Chondrocyte (in vitro differentiated cells): ENCODE measurements around the gene TARP.

Experiments used
- DNase-seq: peaks from one replicate; pipeline ENCODE4 v3.0.0; 2021; ENCODE audit warnings: mixed read lengths, low spot score
- H3K27ac Mint-ChIP-seq: one replicate; pipeline ENCODE4 v1.8.0; 2021; ENCODE audit warnings: mild to moderate bottlenecking, moderate library complexity, mixed read lengths; ENCODE audit not compliant: unreplicated experiment
- H3K27me3 Mint-ChIP-seq: 2 replicates; pipeline ENCODE4 v1.8.0; 2021; ENCODE audit warnings: low read depth, mixed read lengths
- H3K36me3 Mint-ChIP-seq: 2 replicates; pipeline ENCODE4 v1.8.0; 2021; ENCODE audit warnings: low read depth, mixed read lengths
- H3K4me1 Mint-ChIP-seq: 2 replicates; pipeline ENCODE4 v1.8.0; 2021; ENCODE audit warnings: low read depth, mild to moderate bottlenecking, mixed read lengths
- H3K4me3 Mint-ChIP-seq: one replicate; pipeline ENCODE4 v1.8.0; 2021; ENCODE audit warnings: mild to moderate bottlenecking, moderate library complexity, mixed read lengths; ENCODE audit not compliant: unreplicated experiment
- H3K9me3 Mint-ChIP-seq: 2 replicates; pipeline ENCODE4 v1.8.0; 2021; ENCODE audit warnings: low read depth, mixed read lengths
- TF ChIP-seq, protein P1 (sequence below): fragments of 200-600 bp; sonication (generic); IDR thresholded peaks from 2 replicates; pipeline ENCODE4 v1.5.0; 2021; ENCODE audit warnings: antibody characterized with exemption, mild to moderate bottlenecking, moderate library complexity

Gene TARP

DNA sequence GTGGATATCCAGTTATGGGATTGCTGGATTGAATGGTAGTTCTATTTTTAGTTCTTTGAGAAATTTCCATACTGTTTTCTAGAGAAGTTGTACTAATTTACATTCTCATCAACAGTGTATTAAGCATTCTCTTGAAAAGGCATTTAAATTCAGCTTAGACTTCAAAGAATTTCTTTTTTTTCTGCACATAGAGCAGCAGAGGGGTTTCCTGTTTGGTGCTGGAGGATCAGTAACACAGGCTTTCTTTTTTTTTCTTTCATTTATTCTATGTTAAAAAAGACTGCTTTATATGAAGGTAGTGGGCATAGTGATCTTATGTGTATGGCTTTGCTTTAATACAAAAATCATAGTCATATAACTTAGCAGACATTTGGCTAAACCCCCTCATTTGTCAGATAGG lies 47.6 kb upstream of the TARP start:
- no peaks in the 10 kb centered on the region for H3K36me3 Mint-ChIP-seq
- no peaks in the 10 kb centered on the region for H3K9me3 Mint-ChIP-seq
- no peak for DNase-seq
- H3K27me3 Mint-ChIP-seq = peaks cover 3% of the 10 kb centered on the region
- H3K4me1 Mint-ChIP-seq = peaks cover 22% of the 10 kb centered on the region
- no peak overlapping the region for H3K4me3 Mint-ChIP-seq
- H3K27ac Mint-ChIP-seq = no peak overlapping the region
- TF ChIP-seq, protein P1, sequence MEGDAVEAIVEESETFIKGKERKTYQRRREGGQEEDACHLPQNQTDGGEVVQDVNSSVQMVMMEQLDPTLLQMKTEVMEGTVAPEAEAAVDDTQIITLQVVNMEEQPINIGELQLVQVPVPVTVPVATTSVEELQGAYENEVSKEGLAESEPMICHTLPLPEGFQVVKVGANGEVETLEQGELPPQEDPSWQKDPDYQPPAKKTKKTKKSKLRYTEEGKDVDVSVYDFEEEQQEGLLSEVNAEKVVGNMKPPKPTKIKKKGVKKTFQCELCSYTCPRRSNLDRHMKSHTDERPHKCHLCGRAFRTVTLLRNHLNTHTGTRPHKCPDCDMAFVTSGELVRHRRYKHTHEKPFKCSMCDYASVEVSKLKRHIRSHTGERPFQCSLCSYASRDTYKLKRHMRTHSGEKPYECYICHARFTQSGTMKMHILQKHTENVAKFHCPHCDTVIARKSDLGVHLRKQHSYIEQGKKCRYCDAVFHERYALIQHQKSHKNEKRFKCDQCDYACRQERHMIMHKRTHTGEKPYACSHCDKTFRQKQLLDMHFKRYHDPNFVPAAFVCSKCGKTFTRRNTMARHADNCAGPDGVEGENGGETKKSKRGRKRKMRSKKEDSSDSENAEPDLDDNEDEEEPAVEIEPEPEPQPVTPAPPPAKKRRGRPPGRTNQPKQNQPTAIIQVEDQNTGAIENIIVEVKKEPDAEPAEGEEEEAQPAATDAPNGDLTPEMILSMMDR = no peak

DNA sequence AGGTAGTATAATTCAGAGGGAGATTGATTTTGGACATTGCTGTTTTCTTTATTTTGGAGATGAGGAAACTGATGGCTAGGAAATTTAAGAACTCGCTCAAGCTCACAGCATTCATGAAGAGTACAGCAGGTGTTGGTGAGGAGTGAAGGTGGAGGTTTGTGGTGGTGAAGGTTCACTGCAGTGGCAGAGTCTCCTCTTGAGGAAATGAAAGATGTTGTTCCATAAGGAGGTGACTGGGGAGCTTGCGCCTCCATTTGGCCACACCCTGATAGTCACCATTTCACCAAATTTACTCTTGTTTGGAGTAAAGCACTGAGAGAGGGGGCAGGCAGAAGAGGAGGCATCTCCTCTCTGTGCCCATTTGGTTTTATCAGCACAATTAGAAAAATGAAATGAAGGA lies 46.4 kb upstream of the TARP start:
- Mint-ChIP-seq H3K36me3 (no peaks in the 10 kb centered on the region), H3K4me1 (peaks cover 22% of the 10 kb centered on the region), H3K9me3 (no peaks in the 10 kb centered on the region), H3K4me3 (no peak overlapping the region), H3K27ac (no peak overlapping the region), H3K27me3 (no peaks in the 10 kb centered on the region)
- TF ChIP-seq, protein P1 = no peak
- no peak for DNase-seq

DNA sequence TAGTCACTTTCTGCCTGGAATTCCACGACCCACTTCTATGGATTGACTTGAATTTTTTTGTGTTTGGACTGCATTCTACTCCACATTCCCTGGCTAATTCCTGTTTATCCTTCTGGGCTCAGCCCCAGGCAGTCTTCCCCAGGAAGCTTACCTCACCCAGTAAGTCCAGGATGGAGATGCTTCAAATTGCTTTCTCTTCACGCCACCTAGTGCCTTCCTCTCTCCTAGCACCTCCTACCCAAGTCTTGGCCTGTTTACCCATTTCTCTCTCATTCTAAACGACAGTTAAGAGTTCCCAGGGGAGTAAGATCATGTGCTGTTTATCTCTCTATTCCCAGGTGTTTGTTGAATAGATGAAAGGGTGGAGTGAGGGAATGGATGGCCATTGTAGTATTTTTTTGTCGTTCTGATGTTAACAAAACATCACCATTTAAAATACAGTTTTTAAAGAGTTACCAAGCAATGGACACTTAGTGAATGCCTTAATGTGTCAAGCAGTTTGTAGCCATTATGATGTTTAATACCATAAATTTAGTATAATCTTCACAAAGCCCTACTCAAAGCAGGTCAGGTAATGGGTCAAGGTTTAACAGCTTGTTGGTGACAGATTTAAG lies 45.5 kb upstream of the TARP start:
- H3K27me3 Mint-ChIP-seq = no peaks in the 10 kb centered on the region
- H3K36me3 Mint-ChIP-seq = no peaks in the 10 kb centered on the region
- no peak for DNase-seq
- H3K27ac Mint-ChIP-seq = no peak overlapping the region
- TF ChIP-seq, protein P1 = peak; percentile 83
- H3K4me3 Mint-ChIP-seq = no peak overlapping the region
- peaks cover 22% of the 10 kb centered on the region for H3K4me1 Mint-ChIP-seq
- H3K9me3 Mint-ChIP-seq = no peaks in the 10 kb centered on the region

DNA sequence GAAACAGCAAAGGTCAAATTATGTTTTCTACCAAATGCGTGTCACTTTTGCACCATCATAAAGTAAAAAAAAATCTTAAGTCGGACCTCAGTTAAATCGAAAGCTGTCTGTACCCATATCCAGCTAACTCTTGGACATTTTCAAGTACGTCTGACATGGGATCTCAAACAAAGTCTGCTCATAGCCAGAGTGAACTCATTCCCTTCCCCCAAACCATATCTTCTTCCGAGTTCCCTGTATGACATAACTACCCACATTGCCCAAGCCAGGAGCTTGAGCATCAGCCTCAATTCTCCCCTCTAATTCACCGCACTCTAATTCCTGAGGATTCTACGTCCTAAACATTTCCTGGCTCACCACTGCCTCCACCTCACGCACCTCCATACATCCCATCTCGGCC lies 44.8 kb upstream of the TARP start:
- Mint-ChIP-seq H3K27ac (no peak overlapping the region), H3K4me1 (peaks cover 22% of the 10 kb centered on the region), H3K9me3 (no peaks in the 10 kb centered on the region), H3K36me3 (no peaks in the 10 kb centered on the region), H3K4me3 (no peak overlapping the region), H3K27me3 (no peaks in the 10 kb centered on the region)
- TF ChIP-seq, protein P1 = no peak
- no peak for DNase-seq

DNA sequence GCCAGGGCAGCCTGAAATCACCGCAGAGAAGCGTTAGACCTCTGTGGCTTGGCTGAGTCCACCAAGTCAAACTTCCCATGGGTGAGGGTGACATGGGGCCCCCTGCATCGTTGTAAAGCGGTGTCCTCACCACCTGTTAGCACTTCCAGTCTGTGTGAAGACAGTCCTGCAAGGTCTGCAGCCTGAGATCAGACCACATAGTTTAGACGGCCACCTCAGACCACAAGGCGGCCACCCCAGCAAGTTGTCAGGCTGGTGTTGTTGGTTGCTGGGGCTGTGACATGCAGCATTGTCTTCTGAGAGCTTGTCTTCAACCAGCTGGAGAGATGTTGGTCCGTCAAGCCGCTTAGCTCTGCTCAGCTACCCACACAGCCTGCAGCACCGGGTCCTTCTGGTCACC lies 44.1 kb upstream of the TARP start:
- DNase-seq = no peak
- Mint-ChIP-seq H3K4me3 (no peak overlapping the region), H3K27ac (no peak overlapping the region), H3K9me3 (no peaks in the 10 kb centered on the region), H3K4me1 (peaks cover 22% of the 10 kb centered on the region), H3K27me3 (no peaks in the 10 kb centered on the region), H3K36me3 (no peaks in the 10 kb centered on the region)
- TF ChIP-seq, protein P1 = no peak
